GM23248 (cell line): ENCODE results near the gene KIDINS220. TPM values are rescaled to one million over a fixed set of nuclear protein-coding genes. Genes with fewer than 3 reads are reported as not detected.
A peak's percentile ranks its signal among the peaks of the same experiment; 100 is the strongest.

Experiments used
- DNase-seq: peaks from one replicate; pipeline ENCODE4 v3.0.0-alpha.2; 2015
- H2AFZ ChIP-seq: fragments of 200-600 bp; sonication (generic); 2 replicates; pipeline ENCODE4 v1.6.1; 2016; ENCODE audit warnings: antibody characterized with exemption
- H3F3A ChIP-seq: fragments of 200-600 bp; sonication (generic); 2 replicates; pipeline ENCODE4 v1.6.1; 2016; ENCODE audit warnings: mild to moderate bottlenecking, antibody characterized with exemption, mixed run types; ENCODE audit not compliant: insufficient read depth
- H3K27ac ChIP-seq: fragments of 200-600 bp; sonication (generic); 2 replicates; pipeline ENCODE4 v1.5.1; 2016; ENCODE audit warnings: mild to moderate bottlenecking
- H3K27me3 ChIP-seq: fragments of 200-600 bp; sonication (generic); replicated peaks from 2 replicates; pipeline ENCODE4 v1.6.1; 2016; ENCODE audit warnings: mild to moderate bottlenecking; ENCODE audit not compliant: insufficient read depth
- H3K36me3 ChIP-seq: fragments of 200-600 bp; sonication (generic); 2 replicates; pipeline ENCODE4 v1.6.1; 2016; ENCODE audit warnings: low read depth, mild to moderate bottlenecking
- H3K4me1 ChIP-seq: fragments of 200-600 bp; sonication (generic); 2 replicates; pipeline ENCODE4 v1.6.1; 2016; ENCODE audit warnings: mild to moderate bottlenecking; ENCODE audit not compliant: insufficient read depth
- H3K4me2 ChIP-seq: fragments of 200-600 bp; sonication (generic); one replicate; pipeline ENCODE4 v1.6.1; 2016; ENCODE audit warnings: mild to moderate bottlenecking; ENCODE audit not compliant: unreplicated experiment
- H3K4me3 ChIP-seq: fragments of 200-600 bp; sonication (generic); 2 replicates; pipeline ENCODE4 v1.5.1; 2016; ENCODE audit warnings: mild to moderate bottlenecking
- H3K79me2 ChIP-seq: fragments of 200-600 bp; sonication (generic); 2 replicates; pipeline ENCODE4 v1.6.1; 2016; ENCODE audit warnings: mild to moderate bottlenecking; ENCODE audit not compliant: insufficient read depth
- H3K9ac ChIP-seq: fragments of 200-600 bp; sonication (generic); 2 replicates; pipeline ENCODE4 v1.6.1; 2016; ENCODE audit warnings: mild to moderate bottlenecking
- H3K9me2 ChIP-seq: fragments of 200-600 bp; sonication (generic); 2 replicates; pipeline ENCODE4 v1.6.1; 2016; ENCODE audit warnings: mixed run types, mild to moderate bottlenecking, moderate library complexity; ENCODE audit not compliant: insufficient read depth
- H3K9me3 ChIP-seq: fragments of 200-600 bp; sonication (generic); one replicate; pipeline ENCODE4 v1.6.1; 2017; ENCODE audit warnings: low read depth
- H4K20me1 ChIP-seq: fragments of 200-600 bp; sonication (generic); 2 replicates; pipeline ENCODE4 v1.6.0; 2016; ENCODE audit not compliant: insufficient read depth
- EZH2 ChIP-seq: fragments of 200-600 bp; sonication (generic); IDR thresholded peaks from 2 replicates; pipeline ENCODE4 v1.6.1; 2018; ENCODE audit warnings: antibody characterized with exemption, mild to moderate bottlenecking; ENCODE audit not compliant: insufficient read depth, poor library complexity, severe bottlenecking
- EZH2phosphoT487 ChIP-seq: fragments of 200-600 bp; sonication (generic); IDR thresholded peaks from 2 replicates; pipeline ENCODE4 v1.6.1; 2018; ENCODE audit warnings: antibody characterized with exemption, moderate library complexity, mild to moderate bottlenecking, low read depth; ENCODE audit not compliant: insufficient read depth
- WGBS, 2 experiments: methylation state at CpG; one replicate each; pipeline ENCODE4 v1.1.6; 2015 to 2017; ENCODE audit warnings: low lambda C conversion rate in 2 of 2, low coverage in 1 of 2; ENCODE audit errors: missing lambda C conversion rate in 2 of 2; 5-methylcytosine and 5-hydroxymethylcytosine counted together
- in situ Hi-C: fragments of 300-500 bp; cut with MboI; formaldehyde crosslinking; loops from 2 replicates; pipeline ENCODE4 v1.15.0; 2020
- polyA plus RNA-seq: library from polyadenylated mRNA; unstranded; fragments of >200 nt; fragmentation: Nextera tagmentation; extraction: Ambion mirVana; gene quantifications from 2 replicates; pipeline ENCODE4 v1.2.1, GENCODE V29; 2016
- total RNA-seq: library from RNA; depleted of rRNA; stranded (reverse); fragments of >200 nt; shearing (Covaris generic); gene quantifications from 2 replicates; pipeline ENCODE4 v1.2.3, GENCODE V29; 2014

Gene KIDINS220
- total and polyA plus RNA-seq, 2 experiments from 2014 or later = 25.0 to 52.2 TPM

DNA sequence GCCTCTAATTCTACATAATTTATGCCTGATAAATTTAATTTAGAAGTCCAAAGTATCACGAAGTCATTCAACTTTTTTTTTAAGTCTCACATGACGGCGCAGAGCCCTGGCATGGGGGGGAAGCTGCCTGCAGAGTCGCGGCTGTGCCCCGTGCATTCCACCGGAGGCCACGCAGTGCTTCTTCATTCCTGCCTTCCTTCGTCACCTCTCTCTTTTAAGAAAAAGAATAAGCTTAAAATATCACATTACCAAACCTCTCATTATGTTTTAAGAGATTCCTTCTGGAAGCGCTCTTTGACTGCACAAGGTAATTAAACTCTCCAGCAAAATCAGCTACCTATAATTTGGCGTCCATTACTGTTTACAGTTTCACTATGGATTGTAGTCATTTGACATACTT lies 20.3 kb upstream of the KIDINS220 start:
- no peaks in the 10 kb centered on the region for H3K4me1 ChIP-seq
- DNase-seq = no peak
- H3K9me3 ChIP-seq = no peaks in the 10 kb centered on the region
- no peaks in the 10 kb centered on the region for H4K20me1 ChIP-seq
- H3K9me2 ChIP-seq = no peaks in the 10 kb centered on the region
- H2AFZ ChIP-seq = no peak overlapping the region
- H3F3A ChIP-seq = peaks cover 13% of the 10 kb centered on the region; the same call in 1 of the 2 replicates
- H3K79me2 ChIP-seq = no peaks in the 10 kb centered on the region
- no peak overlapping the region for H3K27ac ChIP-seq
- 93 to 96% methylated on average over 11 of the region's 11 CpGs for WGBS, 2 experiments
- no peaks in the 10 kb centered on the region for H3K27me3 ChIP-seq
- peaks cover 30% of the 10 kb centered on the region for H3K36me3 ChIP-seq
- no peak overlapping the region for H3K4me3 ChIP-seq
- no peak overlapping the region for H3K4me2 ChIP-seq
- no peak for TF ChIP-seq EZH2phosphoT487
- no peak for TF ChIP-seq EZH2
- in situ Hi-C loops = no loop called here
- no peak overlapping the region for H3K9ac ChIP-seq

DNA sequence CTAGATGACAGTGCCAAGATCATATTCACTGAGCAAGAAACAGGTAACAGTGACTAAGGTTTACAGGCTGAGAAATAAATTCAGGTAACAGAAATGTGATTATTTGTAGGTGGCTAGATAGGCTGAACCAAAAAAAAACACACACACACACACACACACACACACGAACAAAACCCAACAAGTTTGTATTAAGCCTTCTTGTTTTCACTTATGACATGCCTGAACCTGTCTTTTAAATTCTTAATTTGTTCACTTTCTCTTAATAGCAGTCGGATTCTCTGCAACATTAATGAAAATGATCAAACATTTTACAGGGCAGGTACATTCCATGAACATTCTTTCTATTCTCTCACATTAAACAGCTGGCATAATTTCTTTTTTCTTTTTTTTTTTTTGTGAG lies 18.8 kb upstream of the KIDINS220 start:
- Histone ChIP-seq H2AFZ (no peak overlapping the region), H3K4me3 (no peak overlapping the region), H3K4me1 (no peaks in the 10 kb centered on the region)

DNA sequence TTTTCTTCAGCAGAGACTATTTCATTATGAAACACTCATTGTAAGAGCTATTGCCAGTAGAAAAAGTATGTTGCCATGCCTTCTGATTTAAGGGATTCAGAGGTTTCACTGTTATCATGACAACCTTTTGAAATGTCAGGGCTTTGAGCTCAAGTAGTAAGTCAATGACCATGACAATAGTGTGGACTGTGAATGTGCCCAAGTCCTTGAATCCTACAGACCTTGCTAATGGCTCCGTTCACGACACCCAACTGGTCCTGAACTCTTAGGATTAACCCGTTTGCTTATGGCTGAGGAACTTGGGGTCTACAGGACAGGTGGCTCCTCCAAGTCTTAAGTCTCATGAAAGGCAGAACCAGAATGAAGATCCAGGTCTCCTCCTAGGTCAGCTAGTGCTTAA lies 17.6 kb upstream of the KIDINS220 start:
- Histone ChIP-seq H3K9me3 (no peaks in the 10 kb centered on the region), H3K27me3 (no peaks in the 10 kb centered on the region), H4K20me1 (no peaks in the 10 kb centered on the region), H3F3A (peaks cover 15% of the 10 kb centered on the region; the same call in 1 of the 2 replicates), H3K36me3 (peaks cover 22% of the 10 kb centered on the region), H3K9ac (no peak overlapping the region), H3K4me2 (no peak overlapping the region), H2AFZ (no peak overlapping the region), H3K9me2 (no peaks in the 10 kb centered on the region), H3K4me1 (no peaks in the 10 kb centered on the region), H3K27ac (no peak overlapping the region), H3K79me2 (no peaks in the 10 kb centered on the region), H3K4me3 (no peak overlapping the region)
- TF ChIP-seq EZH2 (no peak), EZH2phosphoT487 (no peak)
- 93 to 95% methylated on average over 3 of the region's 3 CpGs for WGBS, 2 experiments
- DNase-seq = no peak
- in situ Hi-C loops = no loop called here

More for the DNA sequence above, 18.8 kb upstream of the KIDINS220 start:
- no peak overlapping the region for H3K4me2 ChIP-seq
- WGBS, 2 experiments = 94 to 98% methylated on average over 2 of the region's 2 CpGs
- H3F3A ChIP-seq = peaks cover 15% of the 10 kb centered on the region; the same call in 1 of the 2 replicates
- H3K9me3 ChIP-seq = no peaks in the 10 kb centered on the region
- H3K36me3 ChIP-seq = peaks cover 30% of the 10 kb centered on the region
- H3K9ac ChIP-seq = no peak overlapping the region
- H3K79me2 ChIP-seq = no peaks in the 10 kb centered on the region
- in situ Hi-C loops = no loop called here
- no peaks in the 10 kb centered on the region for H3K27me3 ChIP-seq
- no peak for DNase-seq
- H4K20me1 ChIP-seq = no peaks in the 10 kb centered on the region
- no peak for TF ChIP-seq EZH2phosphoT487
- TF ChIP-seq EZH2 = no peak
- no peaks in the 10 kb centered on the region for H3K9me2 ChIP-seq
- no peak overlapping the region for H3K27ac ChIP-seq

DNA sequence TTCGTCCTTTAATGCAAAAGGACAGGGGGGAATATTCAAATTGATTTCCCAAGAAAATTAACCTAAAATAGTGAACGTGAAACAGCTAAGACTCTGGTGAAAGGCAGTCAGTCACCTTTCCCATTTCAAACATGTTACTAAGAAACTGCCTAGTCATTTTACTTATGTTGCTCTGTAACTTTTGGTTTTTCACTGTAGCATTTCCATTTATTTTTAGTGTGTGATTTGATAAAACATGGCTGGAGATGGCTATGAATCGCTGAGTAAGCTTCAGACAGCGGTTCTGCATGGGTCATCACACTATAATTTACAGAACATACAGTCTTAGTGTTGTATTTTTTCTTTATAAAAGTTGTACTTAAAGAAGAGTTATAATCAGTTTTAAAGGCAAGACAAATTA lies 16.0 kb upstream of the KIDINS220 start:
- H3K9me3 ChIP-seq = no peaks in the 10 kb centered on the region
- H4K20me1 ChIP-seq = no peaks in the 10 kb centered on the region
- H3K4me3 ChIP-seq = no peak overlapping the region
- H3K36me3 ChIP-seq = peaks cover 14% of the 10 kb centered on the region
- DNase-seq = no peak
- peaks cover 5% of the 10 kb centered on the region for H3K4me1 ChIP-seq
- H3F3A ChIP-seq = peaks cover 15% of the 10 kb centered on the region; the same call in 1 of the 2 replicates
- WGBS, 2 experiments = 89% methylated on average over 4 of the region's 4 CpGs
- in situ Hi-C loops = no loop called here
- no peak overlapping the region for H3K27ac ChIP-seq
- H2AFZ ChIP-seq = no peak overlapping the region
- TF ChIP-seq EZH2phosphoT487 (no peak), EZH2 (no peak)
- H3K9me2 ChIP-seq = no peaks in the 10 kb centered on the region
- no peak overlapping the region for H3K9ac ChIP-seq
- no peaks in the 10 kb centered on the region for H3K27me3 ChIP-seq
- H3K4me2 ChIP-seq = no peak overlapping the region
- no peaks in the 10 kb centered on the region for H3K79me2 ChIP-seq

DNA sequence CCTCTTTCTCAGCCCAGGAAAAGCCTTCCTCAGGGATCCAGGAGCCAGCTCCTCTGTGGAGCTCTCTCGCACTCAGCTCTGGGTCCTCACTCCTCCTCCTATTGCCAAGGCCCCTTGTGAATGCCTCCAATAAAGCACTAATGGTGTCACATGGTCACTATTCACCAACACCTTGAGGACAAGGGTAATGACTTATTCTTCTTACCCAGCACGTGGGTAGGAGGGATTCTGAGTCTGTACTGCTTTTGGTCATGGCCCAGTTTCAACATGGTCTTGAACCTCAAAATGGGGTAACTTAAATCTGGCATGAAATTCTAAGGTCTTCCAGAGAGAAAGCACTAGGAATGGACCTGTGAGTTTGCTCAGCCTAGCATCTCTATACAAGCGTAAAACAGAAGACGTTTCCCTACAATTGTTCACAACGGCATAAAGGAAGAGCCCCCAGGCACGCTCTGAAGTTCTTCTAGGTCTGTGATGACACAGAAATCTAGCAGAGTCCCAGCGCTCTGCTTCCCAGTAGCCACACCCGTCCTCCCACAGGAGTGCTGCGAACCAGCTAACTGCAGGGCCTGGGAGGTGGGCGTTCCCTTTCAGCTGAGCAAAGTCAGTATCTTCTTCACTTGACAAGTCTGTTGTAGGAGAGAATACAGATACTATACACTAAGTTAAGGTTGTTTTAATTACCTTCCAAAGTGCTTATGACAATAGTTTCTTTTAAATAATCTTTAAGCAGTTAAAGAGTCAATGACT lies 14.6 kb upstream of the KIDINS220 start:
- Histone ChIP-seq H3K4me2 (no peak overlapping the region), H3K9ac (no peak overlapping the region)
- 48 to 49% methylated on average over 10 of the region's 10 CpGs for WGBS, 2 experiments

More for the DNA sequence above, 14.6 kb upstream of the KIDINS220 start:
- H3K27ac ChIP-seq = no peak overlapping the region
- H3K4me1 ChIP-seq = peaks cover 5% of the 10 kb centered on the region
- no peaks in the 10 kb centered on the region for H4K20me1 ChIP-seq
- in situ Hi-C loops = no loop called here
- H3F3A ChIP-seq = peaks cover 15% of the 10 kb centered on the region; the same call in 1 of the 2 replicates
- no peaks in the 10 kb centered on the region for H3K79me2 ChIP-seq
- no peaks in the 10 kb centered on the region for H3K9me2 ChIP-seq
- TF ChIP-seq EZH2phosphoT487 = no peak
- no peak for TF ChIP-seq EZH2
- peak; percentile 76 for DNase-seq
- H3K27me3 ChIP-seq = no peaks in the 10 kb centered on the region
- H3K9me3 ChIP-seq = no peaks in the 10 kb centered on the region
- H3K36me3 ChIP-seq = peaks cover under 1% of the 10 kb centered on the region; the same call in 1 of the 2 replicates
- no peak overlapping the region for H3K4me3 ChIP-seq
- H2AFZ ChIP-seq = no peak overlapping the region
